Peyer's patch (tissue), 4 donors: ENCODE results near the gene CCL23. TPM values are rescaled to one million over a fixed set of nuclear protein-coding genes. Genes with fewer than 3 reads are reported as not detected.

ENCODE experiments used
- DNase-seq, 3 donors: peaks; one replicate each; pipeline ENCODE4 v3.0.0-alpha.2; 2017 to 2019
- H3K27ac ChIP-seq, 4 donors: fragments of 200-600 bp; sonication (generic); one replicate each; pipeline ENCODE4 v1.5.1; 2016 to 2019
- H3K27me3 ChIP-seq, 2 donors: fragments of 200-600 bp; sonication (generic); one replicate each; pipeline ENCODE4 v1.5.1; 2019
- H3K36me3 ChIP-seq, 3 donors: fragments of 200-600 bp; sonication (generic); one replicate each; pipeline ENCODE4 v1.5.1; 2016 to 2019
- H3K4me1 ChIP-seq, 4 donors: fragments of 200-600 bp; sonication (generic); one replicate each; pipeline ENCODE4 v1.5.1; 2016 to 2019
- H3K4me3 ChIP-seq, 4 donors: fragments of 200-600 bp; sonication (generic); 1 replicate in 3 of 4; 2 replicates in 1 of 4; pipeline ENCODE4 v1.5.1; 2016 to 2019; ENCODE audit warnings: mild to moderate bottlenecking in 1 of 4
- H3K9me3 ChIP-seq, 4 donors: fragments of 200-600 bp; sonication (generic); one replicate each; pipeline ENCODE4 v1.5.1; 2016 to 2019; ENCODE audit warnings: mild to moderate bottlenecking in 1 of 4
- POLR2A ChIP-seq, 2 donors: fragments of 450-650 bp; IDR thresholded peaks; one replicate each; pipeline ENCODE4 v1.5.1; 2017; ENCODE audit warnings: antibody characterized with exemption in 2 of 2, mild to moderate bottlenecking in 2 of 2, moderate library complexity in 2 of 2
- total RNA-seq, 4 donors: library from RNA; depleted of rRNA; stranded (reverse); fragments of >200 nt; gene quantifications; one replicate each; pipeline ENCODE4 v1.1.0, GENCODE V29; 2016
- TF ChIP-seq, protein P1 (sequence below), 6 experiments: fragments of 450-650 bp in 4 of 6; fragments of 200-600 bp in 2 of 6; sonication (generic) in 1 of 6; IDR thresholded peaks; one replicate each; pipeline ENCODE4 v1.5.1; 2017 to 2019; ENCODE audit warnings: antibody characterized with exemption in 6 of 6, mild to moderate bottlenecking in 3 of 6, moderate library complexity in 1 of 6

Gene CCL23
- total RNA-seq, 4 donors from 2014 or later = 3.6 TPM; not detected in 3

DNA sequence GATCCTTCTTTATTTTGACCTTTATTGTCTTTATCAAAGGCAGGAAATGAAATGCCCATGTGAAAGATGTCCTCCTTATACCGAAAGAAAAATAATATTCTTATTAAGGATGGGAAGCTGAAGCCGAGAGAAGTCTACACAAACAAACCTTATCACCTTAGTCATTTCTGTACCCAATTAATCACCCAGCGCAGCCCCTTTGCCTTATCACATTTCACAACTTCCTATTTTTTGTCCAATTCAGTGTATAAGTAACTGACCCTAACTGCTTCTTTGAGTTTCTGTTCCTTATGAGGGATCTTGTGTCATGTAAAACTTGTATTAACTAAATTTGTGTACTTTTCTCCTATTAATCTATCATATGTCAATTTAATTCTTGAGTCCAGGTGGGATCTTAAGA lies 16.4 kb upstream of the CCL23 start:
- H3K27me3 ChIP-seq = no peaks in the 10 kb centered on the region
- H3K4me1 ChIP-seq = peaks cover 0 to 5% (median 1%) of the 10 kb centered on the region in 4 donors
- no peak for TF ChIP-seq POLR2A (IDR thresholded peaks at IDR 0.05)
- TF ChIP-seq, protein P1, sequence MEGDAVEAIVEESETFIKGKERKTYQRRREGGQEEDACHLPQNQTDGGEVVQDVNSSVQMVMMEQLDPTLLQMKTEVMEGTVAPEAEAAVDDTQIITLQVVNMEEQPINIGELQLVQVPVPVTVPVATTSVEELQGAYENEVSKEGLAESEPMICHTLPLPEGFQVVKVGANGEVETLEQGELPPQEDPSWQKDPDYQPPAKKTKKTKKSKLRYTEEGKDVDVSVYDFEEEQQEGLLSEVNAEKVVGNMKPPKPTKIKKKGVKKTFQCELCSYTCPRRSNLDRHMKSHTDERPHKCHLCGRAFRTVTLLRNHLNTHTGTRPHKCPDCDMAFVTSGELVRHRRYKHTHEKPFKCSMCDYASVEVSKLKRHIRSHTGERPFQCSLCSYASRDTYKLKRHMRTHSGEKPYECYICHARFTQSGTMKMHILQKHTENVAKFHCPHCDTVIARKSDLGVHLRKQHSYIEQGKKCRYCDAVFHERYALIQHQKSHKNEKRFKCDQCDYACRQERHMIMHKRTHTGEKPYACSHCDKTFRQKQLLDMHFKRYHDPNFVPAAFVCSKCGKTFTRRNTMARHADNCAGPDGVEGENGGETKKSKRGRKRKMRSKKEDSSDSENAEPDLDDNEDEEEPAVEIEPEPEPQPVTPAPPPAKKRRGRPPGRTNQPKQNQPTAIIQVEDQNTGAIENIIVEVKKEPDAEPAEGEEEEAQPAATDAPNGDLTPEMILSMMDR (IDR thresholded peaks at IDR 0.05) = no peak
- no peaks in the 10 kb centered on the region for H3K36me3 ChIP-seq
- no peak for DNase-seq
- no peak overlapping the region for H3K27ac ChIP-seq
- no peak overlapping the region for H3K4me3 ChIP-seq
- no peaks in the 10 kb centered on the region for H3K9me3 ChIP-seq

DNA sequence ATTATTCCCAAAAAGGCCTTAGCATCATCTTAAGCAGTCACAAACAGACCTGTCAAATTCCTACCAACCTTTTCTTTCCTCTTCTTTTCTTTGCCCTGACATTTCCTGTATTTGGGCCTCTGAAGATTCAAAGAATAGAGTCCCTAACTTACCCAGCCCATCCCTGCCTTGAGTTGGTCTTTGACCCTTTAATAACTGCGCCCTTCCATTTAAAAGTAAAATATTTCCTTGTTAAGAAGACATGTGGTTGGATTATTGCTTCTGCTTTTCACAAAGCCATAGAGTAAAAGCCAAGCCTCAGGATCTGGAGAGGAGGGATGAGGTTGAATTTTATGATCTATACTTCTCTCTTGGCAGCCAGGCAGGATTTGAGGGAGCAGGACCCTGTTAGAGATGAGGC lies 13.2 kb upstream of the CCL23 start:
- Histone ChIP-seq H3K36me3 (no peaks in the 10 kb centered on the region), H3K27ac (peak overlapping the region in 3 of 4 donors; percentile 43 to 71 (median 49)), H3K4me1 (peaks cover 0 to 5% (median 1%) of the 10 kb centered on the region in 4 donors), H3K9me3 (no peaks in the 10 kb centered on the region), H3K4me3 (no peak overlapping the region), H3K27me3 (no peaks in the 10 kb centered on the region)
- no peak for DNase-seq
- TF ChIP-seq POLR2A (IDR thresholded peaks at IDR 0.05) = no peak
- TF ChIP-seq, protein P1 (IDR thresholded peaks at IDR 0.05) = no peak

DNA sequence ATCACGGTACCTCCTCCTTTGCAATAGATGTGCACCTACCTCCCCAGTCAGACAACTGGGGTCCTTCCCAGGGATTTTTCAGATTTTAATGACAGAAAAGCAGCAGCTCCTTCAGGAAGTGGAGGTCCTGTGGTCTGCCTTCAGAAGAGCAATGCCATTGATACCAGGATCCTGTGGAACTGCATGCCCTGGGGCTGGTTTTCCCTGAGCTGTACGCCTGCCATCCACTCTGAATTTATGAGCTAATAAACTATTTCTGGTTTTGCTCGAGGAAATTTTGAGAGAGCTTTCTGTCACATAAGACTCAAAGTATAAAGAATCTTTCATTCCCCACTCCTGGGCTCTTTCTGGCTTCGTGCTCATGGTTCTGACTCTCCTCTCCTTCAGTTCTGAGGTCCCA lies 10.0 kb upstream of the CCL23 start:
- peaks cover 0 to 3% (median 0%) of the 10 kb centered on the region in 4 donors for H3K9me3 ChIP-seq
- H3K27me3 ChIP-seq = no peaks in the 10 kb centered on the region
- no peak for DNase-seq
- H3K4me1 ChIP-seq = peaks cover 0 to 9% (median 1%) of the 10 kb centered on the region in 4 donors
- no peaks in the 10 kb centered on the region for H3K36me3 ChIP-seq
- H3K27ac ChIP-seq = no peak overlapping the region
- no peak overlapping the region for H3K4me3 ChIP-seq
- TF ChIP-seq POLR2A (IDR thresholded peaks at IDR 0.05) = no peak
- TF ChIP-seq, protein P1 (IDR thresholded peaks at IDR 0.05) = no peak

GRCh38 chr17:36024106-36024869 lies 6.5 kb upstream of the CCL23 start:
- no peaks in the 10 kb centered on the region for H3K27me3 ChIP-seq
- no peak for DNase-seq
- no peak overlapping the region for H3K4me3 ChIP-seq
- H3K36me3 ChIP-seq = no peaks in the 10 kb centered on the region
- H3K4me1 ChIP-seq = peaks cover 0 to 4% (median 0%) of the 10 kb centered on the region in 4 donors
- H3K9me3 ChIP-seq = peaks cover 0 to 3% (median 0%) of the 10 kb centered on the region in 4 donors
- H3K27ac ChIP-seq = no peak overlapping the region
- TF ChIP-seq, protein P1 (IDR thresholded peaks at IDR 0.05) = no peak
- no peak for TF ChIP-seq POLR2A (IDR thresholded peaks at IDR 0.05)

DNA sequence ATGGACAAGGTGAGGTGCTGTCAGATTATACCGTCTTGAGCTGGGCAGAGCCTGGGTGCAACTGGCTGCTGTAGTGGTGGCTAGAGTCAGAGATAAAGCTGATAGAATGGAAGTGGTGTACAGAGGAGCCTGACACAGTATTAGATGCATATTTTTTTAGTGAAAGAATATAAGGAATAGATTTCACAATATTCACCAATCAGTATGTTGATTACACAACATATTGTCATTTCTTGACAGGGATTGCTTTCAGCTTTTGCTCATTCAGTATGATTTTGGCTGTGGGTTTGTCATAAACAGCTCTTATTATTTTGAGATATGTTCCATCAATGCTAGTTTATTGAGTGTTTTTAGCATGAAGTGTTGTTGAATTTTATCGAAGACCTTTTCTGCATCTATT lies 1.7 kb upstream of the CCL23 start:
- Histone ChIP-seq H3K27me3 (no peaks in the 10 kb centered on the region), H3K9me3 (peaks cover 0 to 3% (median 0%) of the 10 kb centered on the region in 4 donors), H3K4me1 (no peaks in the 10 kb centered on the region), H3K36me3 (no peaks in the 10 kb centered on the region), H3K27ac (no peak overlapping the region), H3K4me3 (no peak overlapping the region)
- TF ChIP-seq POLR2A (IDR thresholded peaks at IDR 0.05) = no peak
- TF ChIP-seq, protein P1 (IDR thresholded peaks at IDR 0.05) = no peak
- no peak for DNase-seq
